GM19328 (cell line): Measurements from ENCODE around the gene SRSF1.
"Not testable (repeated sequence)": the region's sequence is repeated elsewhere in the genome, so short reads cannot be mapped to it uniquely, and the experiment has no call there.

ENCODE experiments used
- ATAC-seq: cut with Tn5 transposase; IDR thresholded peaks from one replicate; pipeline ENCODE4 v1.9.1; 2021; ENCODE audit warnings: mild to moderate bottlenecking, moderate library complexity; ENCODE audit not compliant: unreplicated experiment

SRSF1 gene

GRCh38 chr17:57970710-57971109 is 36.3 kb downstream of the SRSF1 start:
- no peak for ATAC-seq

- ATAC-seq = no peak
Measured at GRCh38 chr17:57968456-57968855, 38.6 kb downstream of the SRSF1 start.

DNA sequence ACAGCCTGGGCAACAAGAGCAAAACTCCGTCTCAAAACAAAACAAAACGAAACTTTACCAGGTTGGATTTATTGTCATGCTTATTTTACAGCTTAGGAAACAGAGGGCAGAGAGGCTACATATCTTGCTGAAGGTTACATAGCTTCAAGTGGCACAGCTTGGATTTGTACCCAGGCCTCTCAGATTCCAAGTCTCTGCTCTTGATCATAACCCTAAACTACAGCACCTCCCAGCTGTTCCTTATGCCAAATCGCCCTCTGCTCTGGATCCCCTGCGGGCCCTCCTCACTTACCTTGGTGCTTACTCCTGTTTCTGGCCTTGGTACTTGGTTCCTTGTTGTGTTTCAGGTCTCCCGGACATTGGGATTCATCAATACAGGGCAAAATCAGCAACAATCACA is 40.2 kb downstream of the SRSF1 start:
- ATAC-seq = no peak

GRCh38 chr17:57966246-57966645 is 40.8 kb downstream of the SRSF1 start:
- no peak for ATAC-seq

- no peak for ATAC-seq
Measured at GRCh38 chr17:57965521-57966160, 41.4 kb downstream of the SRSF1 start.

- no peak for ATAC-seq
Measured at GRCh38 chr17:57963149-57963511, 43.9 kb downstream of the SRSF1 start.

- no peak for ATAC-seq
Measured at GRCh38 chr17:57962279-57963148, 44.5 kb downstream of the SRSF1 start.

DNA sequence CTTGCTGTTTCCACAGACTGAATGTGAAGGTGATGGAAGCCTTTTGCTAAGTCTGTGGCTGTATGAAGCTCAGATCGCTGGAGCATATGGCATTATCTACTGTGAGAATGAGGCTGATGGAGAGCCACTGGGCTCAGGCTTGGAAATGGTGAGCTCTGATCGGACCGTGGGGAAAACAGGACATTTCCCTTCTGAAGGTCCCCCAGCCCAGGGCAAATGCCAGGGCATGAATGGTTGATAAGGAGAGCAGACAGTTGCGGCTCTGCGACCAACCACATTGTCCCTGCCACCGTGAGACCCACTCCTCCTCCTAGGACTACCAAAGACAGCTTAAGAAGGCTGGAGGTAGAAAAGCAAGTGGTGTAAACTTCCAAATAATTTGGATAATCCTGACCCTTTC is 47.1 kb downstream of the SRSF1 start:
- ATAC-seq = no peak

DNA sequence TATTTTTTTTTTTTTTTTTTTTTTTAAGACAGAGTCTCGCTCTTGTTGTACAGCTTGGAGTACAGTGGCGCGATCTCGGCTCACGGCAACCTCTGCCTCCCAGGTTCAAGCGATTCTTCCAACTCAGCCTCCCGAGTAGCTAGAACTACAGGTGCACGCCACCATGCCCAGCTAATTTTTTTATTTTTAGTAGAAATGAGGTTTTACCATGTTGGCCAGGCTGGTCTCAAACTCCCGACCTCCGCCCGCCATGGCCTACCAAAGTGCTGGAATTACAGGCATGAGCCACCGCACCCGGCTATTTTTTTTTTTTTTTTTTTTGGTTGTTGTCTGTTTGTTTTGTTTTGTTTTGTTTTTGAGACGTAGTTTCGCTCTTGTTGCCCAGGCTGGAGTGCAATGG is 48.7 kb downstream of the SRSF1 start:
- not testable (repeated sequence) for ATAC-seq

DNA sequence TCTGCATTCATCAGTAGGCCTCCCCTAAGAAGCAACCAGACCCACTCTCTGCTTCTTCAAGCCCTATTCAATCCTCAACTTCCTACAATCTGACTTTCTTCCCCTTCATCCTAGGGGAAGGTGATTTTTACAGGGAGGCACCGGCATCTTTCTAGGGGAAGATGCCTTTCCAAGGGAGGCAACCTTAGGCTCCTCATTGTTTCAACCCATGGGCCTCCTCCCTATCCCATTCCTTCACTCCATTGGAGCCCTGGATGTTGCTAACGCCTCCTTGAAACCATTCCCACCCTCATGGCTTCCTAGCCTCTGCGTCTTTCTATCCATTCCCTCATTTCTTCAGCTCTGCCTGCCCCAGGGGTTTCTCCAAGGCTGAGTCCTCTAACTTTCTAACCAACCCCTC is 49.2 kb downstream of the SRSF1 start:
- ATAC-seq = no peak

DNA sequence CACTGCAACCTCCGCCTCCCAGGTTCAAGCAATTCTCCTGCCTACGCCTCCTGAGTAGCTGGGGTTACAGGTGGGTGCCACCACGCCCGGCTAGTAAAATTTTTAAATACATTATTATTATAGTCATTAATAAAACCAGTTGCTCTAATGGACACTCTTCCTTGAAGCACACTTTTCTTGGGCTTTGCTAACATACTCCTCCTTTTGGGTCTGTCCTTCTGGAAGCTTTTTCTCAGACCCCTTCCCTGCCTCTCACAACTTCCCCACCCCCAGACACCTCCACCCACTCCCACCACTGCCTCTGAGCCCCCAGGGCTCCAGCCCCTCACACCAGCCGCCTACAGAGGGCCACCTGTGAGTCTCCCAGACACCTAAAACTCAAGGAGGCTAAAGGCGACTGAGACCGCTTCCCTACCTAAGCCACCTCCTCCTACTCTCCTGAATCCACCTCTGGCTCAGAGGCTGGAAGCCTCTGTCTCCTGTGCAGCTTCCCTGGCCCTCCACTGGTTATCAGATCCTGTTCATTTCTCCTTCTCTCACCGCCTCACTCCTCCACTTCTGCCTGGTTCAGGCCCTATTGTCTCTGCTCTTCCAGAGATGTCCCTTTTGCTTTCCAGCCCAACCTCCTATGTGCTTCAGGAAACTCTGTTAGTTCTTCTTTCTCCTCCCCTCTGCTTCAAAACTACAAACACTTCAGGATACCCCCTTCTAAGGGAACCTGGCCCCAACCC is 49.8 kb downstream of the SRSF1 start:
- ATAC-seq = no peak

GRCh38 chr17:57956291-57957119 is 50.5 kb downstream of the SRSF1 start:
- ATAC-seq = peak; percentile 54

DNA sequence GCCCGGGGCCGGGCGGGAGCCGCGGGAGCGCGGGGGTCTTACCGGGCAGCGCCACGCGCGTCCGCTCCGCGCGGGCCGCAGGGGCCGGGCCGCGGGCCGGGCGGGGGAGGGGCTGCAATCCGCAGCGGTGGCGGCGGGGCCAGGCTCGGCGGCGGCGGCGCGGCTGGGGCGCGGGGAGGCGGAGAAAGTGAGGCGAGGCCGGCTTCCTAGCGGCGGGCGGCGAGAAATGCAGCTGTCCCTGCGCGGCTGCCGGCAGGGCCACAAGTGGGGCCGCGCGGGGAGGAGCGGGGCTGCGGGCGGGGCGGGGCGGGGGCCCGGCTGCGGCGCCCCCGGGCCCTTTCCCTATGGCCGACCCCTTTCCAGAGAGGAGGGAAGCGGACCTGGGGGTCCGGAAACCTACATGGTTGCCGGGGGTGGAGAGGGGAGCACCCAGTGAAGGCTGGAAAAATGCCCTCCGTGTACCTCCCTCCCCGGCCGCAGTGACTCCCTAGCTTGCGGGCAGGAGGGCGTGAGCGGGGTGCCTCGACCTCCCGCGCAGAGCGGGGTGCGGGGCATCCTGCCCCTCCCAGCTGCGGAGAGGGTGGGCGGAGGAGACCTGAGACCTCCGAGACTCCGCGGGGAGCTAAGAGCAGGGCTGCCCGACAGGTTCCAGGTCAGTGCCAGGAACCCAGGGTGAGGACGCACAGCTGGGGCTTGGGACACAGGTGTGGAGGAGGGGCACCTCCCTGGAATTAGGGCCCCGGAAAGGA is 51.7 kb downstream of the SRSF1 start, which contains the start of gene CUEDC1:
Gene CUEDC1, minus strand, starts transcription at position 230 of the 749 bp plus-strand sequence. CDS start 69,848 bp downstream, outside the sequence.
- no peak for ATAC-seq

DNA sequence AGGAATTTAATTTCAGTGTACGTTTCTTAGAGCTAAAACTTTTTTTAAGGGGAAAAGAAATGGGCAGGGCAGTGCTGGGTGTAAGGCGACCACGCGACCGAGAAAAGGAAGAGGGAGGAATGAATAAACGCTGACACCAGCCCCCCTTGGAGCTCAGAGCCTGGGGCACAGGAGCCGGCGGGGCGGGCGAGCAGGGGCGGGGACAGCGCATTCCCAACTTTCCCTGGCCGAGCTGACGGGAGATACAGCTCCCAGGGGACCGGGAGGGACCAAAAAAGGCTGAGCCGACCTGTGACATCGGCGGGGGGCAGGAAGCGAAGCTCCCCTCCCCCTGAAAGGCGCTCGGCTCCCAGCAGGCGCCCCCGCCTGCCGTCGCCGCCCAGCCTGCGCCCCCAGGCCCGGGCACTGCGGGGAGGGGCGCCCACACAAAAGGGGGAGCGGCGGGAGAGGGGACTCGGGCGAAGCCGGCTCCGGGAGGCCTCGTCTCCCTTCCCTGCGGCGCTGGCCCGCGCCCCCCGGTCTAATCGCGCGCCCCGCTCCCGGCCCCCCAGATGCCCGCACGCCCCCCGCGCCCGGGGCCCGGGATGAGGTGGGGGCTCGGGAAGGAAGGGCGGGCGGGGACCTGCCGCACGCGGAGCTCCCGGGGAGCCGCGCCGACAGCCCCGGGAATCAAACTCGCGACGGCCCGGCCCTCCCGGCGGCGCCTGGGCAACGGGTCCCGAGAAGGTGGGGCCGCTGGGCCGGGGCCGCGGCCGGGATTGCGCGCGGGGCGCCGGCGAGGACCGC is 52.5 kb downstream of the SRSF1 start:
- ATAC-seq = no peak

- no peak for ATAC-seq
Measured at GRCh38 chr17:57953705-57954396, 53.2 kb downstream of the SRSF1 start.
